Endometrial microvascular endothelial cells (primary cell): ENCODE measurements around the gene UBR3. TPM values are rescaled to one million over a fixed set of nuclear protein-coding genes. Genes with fewer than 3 reads are reported as not detected.
"Not testable (repeated sequence)": the region's sequence is repeated elsewhere in the genome, so short reads cannot be mapped to it uniquely, and the experiment has no call there.

Experiments used
- in situ Hi-C: cut with HindIII; loops from 2 replicates; pipeline ENCODE4 v1.10.0; 2017; ENCODE audit warnings: low sequenced_read_pairs, low pct_unique_long_range_greater_than_20kb; ENCODE audit errors: inconsistent ontology term
- total RNA-seq: library from RNA; depleted of rRNA; stranded (reverse); fragments of >200 nt; gene quantifications from one replicate; pipeline ENCODE4 v1.2.3, GENCODE V29; 2015; ENCODE audit errors: inconsistent ontology term

The UBR3 gene, protein sequence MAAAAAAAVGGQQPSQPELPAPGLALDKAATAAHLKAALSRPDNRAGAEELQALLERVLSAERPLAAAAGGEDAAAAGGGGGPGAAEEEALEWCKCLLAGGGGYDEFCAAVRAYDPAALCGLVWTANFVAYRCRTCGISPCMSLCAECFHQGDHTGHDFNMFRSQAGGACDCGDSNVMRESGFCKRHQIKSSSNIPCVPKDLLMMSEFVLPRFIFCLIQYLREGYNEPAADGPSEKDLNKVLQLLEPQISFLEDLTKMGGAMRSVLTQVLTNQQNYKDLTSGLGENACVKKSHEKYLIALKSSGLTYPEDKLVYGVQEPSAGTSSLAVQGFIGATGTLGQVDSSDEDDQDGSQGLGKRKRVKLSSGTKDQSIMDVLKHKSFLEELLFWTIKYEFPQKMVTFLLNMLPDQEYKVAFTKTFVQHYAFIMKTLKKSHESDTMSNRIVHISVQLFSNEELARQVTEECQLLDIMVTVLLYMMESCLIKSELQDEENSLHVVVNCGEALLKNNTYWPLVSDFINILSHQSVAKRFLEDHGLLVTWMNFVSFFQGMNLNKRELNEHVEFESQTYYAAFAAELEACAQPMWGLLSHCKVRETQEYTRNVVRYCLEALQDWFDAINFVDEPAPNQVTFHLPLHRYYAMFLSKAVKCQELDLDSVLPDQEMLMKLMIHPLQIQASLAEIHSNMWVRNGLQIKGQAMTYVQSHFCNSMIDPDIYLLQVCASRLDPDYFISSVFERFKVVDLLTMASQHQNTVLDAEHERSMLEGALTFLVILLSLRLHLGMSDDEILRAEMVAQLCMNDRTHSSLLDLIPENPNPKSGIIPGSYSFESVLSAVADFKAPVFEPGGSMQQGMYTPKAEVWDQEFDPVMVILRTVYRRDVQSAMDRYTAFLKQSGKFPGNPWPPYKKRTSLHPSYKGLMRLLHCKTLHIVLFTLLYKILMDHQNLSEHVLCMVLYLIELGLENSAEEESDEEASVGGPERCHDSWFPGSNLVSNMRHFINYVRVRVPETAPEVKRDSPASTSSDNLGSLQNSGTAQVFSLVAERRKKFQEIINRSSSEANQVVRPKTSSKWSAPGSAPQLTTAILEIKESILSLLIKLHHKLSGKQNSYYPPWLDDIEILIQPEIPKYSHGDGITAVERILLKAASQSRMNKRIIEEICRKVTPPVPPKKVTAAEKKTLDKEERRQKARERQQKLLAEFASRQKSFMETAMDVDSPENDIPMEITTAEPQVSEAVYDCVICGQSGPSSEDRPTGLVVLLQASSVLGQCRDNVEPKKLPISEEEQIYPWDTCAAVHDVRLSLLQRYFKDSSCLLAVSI (N-terminal part only)
- total RNA-seq, result 33.1 TPM

DNA sequence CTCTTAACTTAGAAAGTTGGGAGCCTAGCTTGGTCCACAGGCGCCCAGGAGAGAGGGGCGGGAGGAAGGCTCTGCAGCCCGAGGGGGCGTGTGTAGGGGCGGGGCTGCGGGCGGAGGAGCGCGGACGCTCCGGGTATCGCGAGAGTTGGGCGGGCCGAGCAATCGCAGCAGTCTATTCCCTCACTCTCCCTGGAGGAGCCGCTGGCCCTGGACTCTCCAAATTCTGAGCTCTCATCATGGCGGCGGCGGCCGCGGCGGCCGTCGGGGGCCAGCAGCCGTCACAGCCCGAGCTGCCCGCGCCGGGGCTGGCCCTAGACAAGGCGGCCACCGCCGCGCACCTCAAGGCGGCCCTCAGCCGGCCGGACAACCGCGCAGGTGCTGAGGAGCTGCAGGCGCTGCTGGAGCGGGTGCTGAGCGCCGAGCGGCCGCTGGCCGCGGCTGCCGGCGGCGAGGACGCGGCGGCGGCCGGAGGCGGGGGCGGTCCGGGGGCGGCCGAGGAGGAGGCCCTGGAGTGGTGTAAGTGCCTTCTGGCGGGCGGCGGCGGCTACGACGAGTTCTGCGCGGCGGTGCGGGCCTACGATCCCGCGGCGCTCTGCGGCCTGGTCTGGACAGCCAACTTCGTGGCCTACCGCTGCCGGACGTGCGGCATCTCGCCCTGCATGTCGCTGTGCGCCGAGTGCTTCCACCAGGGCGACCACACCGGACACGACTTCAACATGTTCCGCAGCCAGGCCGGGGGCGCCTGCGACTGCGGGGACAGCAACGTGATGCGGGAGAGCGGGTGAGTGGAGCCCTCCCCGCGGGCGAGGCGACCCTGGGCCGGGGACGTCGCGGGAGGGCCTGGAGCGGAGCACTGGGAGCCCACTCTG lies at the start of gene UBR3:
TSS of gene UBR3 (plus strand) at position 183 of the 869 bp plus-strand sequence. CDS start at position 237, 54 bp downstream.
- in situ Hi-C loops, result no loop called here

DNA sequence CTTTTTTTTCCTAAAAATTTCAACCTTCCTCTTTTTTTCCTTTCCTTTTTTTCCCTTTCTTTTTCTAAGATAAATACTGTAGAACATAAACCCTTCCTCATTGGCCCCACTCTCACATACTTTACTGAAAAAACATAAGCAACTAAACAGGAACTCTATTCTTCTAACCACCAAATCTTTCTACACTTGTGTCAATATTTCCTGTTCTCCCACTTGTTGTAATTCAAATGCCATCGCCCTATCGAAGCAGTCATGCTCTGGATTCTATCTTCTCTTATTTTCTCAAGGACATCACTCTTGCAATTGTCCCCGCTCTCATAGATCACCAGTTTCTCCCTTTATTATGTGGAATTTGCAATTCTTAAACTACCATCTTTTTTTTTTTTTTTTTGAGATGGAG lies 48.8 kb upstream of the UBR3 start:
- in situ Hi-C loops, result no loop called here

DNA sequence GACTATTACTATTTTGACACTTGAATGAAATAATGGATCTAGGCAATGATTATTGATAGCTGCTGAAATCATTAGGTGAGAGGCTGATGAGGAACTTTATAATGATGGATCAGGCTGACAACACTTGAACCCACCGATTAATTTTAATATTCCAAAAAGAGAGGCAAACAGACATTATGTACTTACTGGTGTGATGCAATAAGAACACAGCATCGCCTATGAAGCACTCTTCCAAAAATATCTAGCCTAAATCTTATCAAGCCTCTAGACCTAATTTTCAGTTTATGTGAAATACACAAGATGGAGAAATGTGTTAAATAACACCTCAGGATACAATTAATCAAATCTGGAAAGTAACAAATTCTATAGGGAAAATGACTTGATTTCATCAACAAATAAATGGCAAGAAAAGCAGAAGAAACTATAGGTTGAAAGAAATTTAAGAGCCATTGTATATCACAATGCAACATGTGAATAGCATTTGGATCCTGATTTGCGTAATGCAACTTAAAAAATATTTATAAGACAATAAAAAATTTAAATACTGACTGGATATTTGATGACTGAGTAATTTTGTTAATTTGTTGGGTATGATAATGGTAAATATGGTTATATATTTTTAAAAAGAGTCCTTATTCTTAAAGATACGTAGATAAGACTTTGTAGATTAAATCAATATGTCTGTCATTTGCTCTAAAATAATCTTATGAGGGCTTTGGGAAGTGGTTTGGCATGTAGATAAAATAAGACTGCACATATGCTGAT lies 45.8 kb upstream of the UBR3 start:
- in situ Hi-C loops, result no loop called here

DNA sequence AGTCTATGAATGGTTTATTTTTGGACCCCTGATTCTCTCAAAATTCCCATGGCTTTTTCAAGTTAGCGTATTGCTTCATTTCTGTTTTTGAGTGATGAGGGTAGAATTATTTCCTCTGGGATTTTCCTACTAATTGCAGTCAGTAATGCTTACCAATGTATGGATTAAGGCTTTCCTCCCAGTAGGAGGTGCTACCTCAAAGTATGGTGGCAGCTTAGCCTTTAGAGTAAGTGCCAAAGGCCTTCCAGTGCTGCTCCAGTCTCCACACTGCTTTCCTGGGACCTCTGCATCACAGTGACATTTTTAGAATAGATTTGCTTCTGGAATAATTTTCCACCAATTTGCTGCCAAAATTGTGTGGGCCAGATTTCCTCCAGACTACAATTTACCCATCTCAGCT lies 44.7 kb upstream of the UBR3 start:
- in situ Hi-C loops, result no loop called here

DNA sequence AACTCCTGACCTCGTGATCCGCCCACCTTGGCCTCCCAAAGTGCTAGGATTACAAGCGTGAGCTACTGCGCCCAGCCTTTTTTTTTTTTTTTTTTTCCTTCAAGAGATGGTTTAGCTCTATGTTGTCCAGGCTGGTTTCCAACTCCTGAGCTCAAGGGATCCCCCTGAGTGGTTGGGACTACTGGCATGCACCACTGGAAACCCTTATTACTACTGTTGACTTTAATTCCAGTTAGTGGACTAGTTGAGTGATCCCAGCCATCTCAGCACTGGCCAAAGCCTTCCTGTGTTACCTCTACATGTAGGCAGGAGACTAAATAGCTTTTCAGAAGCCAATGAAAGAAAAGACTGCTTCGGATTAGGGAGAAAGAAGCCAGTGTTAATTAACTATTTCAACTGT lies 36.7 kb upstream of the UBR3 start:
- in situ Hi-C loops, result no loop called here

DNA sequence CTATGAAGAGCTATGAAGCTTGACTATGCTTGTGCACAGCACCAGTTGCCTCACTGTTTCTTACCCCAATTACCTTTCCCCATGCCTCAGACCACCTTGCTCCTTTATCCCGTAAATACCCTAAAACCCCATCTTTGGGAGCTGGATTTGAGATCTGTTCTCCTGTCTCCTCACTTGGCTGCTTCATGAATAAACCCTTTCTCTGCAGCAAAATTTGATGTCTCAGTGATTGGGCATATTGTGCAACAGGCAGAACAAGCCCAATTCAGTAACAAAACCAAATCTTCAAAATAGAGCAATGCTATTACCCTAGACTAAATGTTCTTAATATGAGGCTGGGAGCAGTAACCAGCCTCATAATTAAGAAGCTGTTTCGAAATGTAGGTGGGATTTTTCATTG lies 32.1 kb upstream of the UBR3 start:
- in situ Hi-C loops, result no loop called here

DNA sequence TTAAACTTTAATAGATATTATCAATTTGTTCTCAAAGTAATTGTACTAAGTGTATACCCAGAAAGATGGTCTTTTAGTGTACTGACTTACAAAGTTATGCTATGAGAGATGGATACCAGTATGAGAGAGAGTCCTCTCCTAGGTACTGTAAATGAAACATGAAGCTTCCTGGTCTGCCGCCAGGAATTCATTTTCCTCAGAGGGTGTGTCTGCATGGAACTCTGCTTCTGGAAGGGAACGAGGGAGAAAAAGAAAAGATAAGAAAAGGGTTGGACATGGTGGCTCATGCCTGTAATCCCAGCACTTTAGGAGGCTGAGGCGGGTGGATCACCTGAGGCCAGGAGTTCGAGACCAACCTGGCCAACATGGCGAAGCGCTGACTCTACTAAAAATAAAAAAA lies 30.8 kb upstream of the UBR3 start:
- in situ Hi-C loops, result no loop called here

DNA sequence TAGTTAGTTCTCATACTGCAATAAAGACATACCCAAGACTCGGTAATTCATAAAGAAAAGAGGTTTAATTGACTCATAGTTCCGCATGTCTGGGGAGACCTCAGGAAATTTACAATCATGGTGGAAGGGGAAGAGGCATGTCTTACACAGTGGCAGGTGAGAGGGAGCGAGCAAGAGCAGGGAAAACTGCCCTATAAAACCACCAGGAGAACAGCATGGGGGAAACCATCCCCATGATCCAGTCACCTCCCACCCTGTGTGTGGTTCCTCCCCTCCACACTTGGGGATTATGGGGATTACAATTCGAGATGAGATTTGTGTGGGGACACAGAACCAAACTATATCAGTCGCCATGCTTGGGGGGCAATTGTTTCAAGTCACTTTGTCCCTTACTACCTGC lies 29.7 kb upstream of the UBR3 start:
- in situ Hi-C loops, result no loop called here

DNA sequence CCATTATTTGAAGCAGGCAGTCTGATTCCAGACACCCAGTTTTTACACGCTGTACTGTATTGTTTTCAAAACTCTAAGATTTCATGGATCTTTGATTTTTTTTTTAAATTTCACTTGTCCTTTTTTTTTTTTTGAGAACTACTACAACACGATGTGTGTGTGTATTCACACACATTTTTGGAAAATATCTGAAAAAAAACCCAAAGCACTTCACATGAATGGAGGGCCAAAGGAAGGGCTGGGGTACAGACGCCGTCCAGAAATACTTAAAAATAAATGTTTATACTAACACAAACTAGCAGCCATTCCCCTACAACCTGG lies 28.9 kb upstream of the UBR3 start:
- in situ Hi-C loops, result no loop called here

DNA sequence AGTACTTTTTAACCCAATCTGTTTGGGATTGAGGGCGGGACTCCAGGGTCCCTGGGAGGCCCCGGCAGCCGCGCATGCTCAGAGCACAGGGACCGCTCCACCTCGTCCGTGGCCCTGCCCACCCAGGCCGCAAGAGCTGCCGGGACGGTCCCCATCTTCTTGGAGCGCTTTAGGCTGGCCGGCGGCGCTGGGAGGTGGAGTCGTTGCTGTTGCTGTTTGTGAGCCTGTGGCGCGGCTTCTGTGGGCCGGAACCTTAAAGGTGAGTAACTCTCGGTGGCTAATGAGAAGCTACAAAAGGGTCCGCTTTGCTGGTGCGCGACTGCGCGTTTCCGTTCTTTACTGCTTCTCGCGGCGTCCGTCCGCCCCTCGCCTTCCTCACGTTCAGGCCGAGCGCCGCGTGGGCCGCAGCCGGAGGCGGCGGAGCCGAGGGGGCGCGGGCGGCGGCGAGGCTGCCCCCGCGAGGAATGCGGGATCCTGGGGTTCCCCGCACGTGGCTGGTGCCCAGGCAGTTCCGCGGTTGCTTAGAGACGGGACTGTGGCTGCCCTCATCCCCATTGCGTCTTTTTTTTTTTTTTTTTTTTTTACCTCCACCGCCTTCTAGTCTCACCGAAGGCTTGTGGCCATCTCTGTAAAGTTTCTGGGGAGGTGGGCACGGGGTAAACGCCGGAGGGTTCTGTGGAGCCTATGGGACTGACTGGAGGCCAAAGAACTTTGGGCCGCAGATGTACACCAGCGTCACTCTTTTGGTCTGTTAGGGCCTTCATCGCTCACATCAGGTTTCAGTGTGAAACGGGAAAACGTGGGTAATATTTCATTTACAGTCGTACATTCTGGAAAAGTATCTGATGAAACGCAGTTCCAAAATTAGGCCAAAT lies 28.3 kb upstream of the UBR3 start, which contains the start of gene SSB:
TSS of gene SSB (plus strand) at position 154 of the 875 bp plus-strand sequence. CDS start 2,090 bp downstream, outside the sequence.
- in situ Hi-C loops, result no loop called here

DNA sequence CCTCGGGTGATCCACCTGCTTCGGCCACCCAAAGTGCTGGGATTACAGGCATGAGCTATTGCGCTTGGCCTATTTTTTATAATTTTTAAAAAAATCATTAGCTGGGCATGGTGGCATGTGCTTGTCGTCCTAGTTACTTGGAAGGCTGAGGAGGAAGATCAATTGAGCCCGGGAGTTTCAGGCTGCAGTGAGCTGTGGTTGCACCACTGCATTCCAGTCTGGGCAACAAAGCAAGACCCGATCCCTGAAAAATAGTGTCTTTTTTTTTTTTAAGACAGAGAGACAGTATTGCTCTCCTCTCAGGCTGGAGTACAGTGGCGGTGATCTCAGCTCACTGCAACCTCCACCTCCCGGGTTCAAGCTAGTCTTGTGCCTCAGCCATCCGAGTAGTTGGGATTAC lies 23.8 kb upstream of the UBR3 start:
- in situ Hi-C loops, result no loop called here

DNA sequence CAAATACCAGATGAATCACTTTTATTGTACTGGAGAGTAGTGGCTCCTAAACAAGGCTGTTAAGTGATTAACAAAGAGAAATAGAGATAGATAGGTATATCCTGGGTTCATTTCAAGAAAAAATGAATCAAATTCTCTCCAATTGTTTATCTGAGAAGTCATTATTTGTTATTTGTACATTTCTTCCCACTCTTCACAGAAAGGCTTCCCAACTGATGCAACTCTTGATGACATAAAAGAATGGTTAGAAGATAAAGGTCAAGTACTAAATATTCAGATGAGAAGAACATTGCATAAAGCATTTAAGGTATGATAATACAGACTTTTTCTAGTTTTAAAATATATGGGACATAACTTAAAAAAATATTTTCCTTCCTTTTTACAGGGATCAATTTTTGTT lies 20.7 kb upstream of the UBR3 start:
- in situ Hi-C loops, result no loop called here

DNA sequence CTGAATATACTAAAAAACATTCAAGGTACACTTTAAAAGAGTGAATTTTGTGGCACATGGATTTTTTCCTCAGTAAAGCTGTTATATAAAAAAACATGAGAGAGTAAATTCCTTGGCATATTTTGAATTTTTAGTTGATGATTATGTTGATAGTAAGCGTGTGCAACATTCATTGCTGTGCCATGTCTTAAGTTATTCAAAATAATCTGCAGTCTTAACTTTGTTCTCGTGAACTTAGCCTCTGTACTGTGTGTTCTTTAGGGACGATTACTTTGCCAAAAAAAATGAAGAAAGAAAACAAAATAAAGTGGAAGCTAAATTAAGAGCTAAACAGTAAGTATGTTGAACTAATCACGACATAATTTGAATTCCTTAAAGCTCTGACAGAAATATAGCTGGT lies 19.0 kb upstream of the UBR3 start:
- in situ Hi-C loops, result no loop called here

DNA sequence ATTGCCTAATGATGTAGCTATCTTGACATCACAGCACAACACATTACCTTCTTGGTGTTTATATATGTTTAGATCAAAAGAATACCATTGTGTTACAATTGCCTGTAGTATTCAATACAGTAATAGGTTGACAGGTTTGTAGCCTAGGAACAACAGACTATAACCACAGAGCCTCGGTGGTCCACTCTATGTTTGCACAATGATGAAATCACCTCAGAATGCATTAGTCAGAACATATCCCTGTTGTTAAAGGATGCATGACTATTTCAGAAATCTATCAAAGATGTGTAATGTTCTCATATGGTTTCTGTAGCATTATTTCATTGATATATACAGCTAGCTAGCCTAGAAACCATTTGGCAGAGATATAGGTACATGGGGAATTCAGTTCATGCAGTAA lies 11.4 kb upstream of the UBR3 start:
- in situ Hi-C loops, result no loop called here

DNA sequence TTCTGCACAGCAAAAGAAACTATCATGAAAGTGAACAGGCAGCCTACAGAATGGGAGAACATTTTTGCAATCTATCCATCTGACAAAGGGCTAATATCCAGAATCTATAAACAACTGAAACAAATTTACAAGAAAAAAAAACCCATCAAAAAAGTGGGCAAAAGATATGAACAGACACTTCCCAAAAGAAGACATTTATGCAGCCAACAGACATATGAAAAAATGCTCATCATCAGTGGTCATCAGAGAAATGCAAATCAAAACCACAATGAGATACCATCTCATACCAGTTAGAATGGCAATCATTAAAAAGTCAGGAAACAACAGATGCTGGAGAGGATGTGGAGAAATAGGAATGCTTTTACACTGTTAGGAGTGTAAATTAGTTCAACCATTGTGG lies 10.3 kb upstream of the UBR3 start:
- in situ Hi-C loops, result not testable (repeated sequence)

DNA sequence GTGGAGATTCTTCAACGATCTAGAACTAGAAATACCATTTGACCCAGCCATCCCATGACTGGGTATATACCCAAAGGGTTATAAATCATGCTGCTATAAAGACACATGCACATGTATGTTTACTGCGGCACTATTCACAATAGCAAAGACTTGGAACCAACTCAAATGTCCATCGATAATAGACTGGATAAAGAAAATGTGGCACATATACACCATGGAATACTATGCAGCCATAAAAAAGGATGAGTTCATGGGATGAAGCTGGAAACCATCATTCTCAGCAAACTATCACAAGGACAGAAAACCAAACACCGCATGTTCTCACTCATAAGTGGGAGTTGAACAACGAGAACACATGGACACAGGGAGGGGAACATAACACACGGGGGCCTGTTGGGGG lies 9.9 kb upstream of the UBR3 start:
- in situ Hi-C loops, result not testable (repeated sequence)

DNA sequence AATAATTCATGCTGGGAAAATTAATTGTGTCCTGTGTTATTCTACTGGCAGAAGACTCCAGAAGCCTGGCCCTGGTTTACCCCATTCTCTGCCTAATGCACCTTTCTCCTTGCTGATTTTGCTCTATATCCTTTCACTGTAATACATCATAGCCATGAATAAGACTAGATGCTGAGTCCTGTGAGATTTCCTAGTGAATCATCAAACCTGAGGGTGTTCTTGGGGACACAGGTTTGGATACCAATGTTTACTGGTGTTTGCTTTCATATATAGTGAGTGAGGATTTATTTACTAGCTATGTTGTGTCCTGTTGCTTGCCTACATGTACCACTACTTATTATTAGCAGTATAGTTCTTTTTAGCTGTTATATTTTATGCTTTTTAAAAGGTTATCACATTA lies 9.0 kb upstream of the UBR3 start:
- in situ Hi-C loops, result no loop called here
